Hepatic stellate cell (primary cell): ENCODE data around the gene PANK3.
A peak's percentile ranks its signal among the peaks of the same experiment; 100 is the strongest.
"Not testable (repeated sequence)": the region's sequence is repeated elsewhere in the genome, so short reads cannot be mapped to it uniquely, and the experiment has no call there.

ENCODE experiments used
- DNase-seq: peaks from one replicate; pipeline ENCODE4 v3.0.0; 2011; ENCODE audit warnings: low spot score

PANK3 gene

GRCh38 chr5:168592014-168592368 lies 12.8 kb upstream of the PANK3 start:
- no peak for DNase-seq

- no peak for DNase-seq
Measured at GRCh38 chr5:168591302-168592013, 12.3 kb upstream of the PANK3 start.

GRCh38 chr5:168590666-168591065 lies 11.5 kb upstream of the PANK3 start:
- DNase-seq = no peak

- no peak for DNase-seq
Measured at GRCh38 chr5:168587987-168588386, 8.8 kb upstream of the PANK3 start.

- no peak for DNase-seq
Measured at GRCh38 chr5:168585119-168585856, 6.1 kb upstream of the PANK3 start.

- no peak for DNase-seq
Measured at GRCh38 chr5:168583742-168584482, 4.7 kb upstream of the PANK3 start.

- DNase-seq = not testable (repeated sequence)
Measured at GRCh38 chr5:168580814-168581469, 1.8 kb upstream of the PANK3 start.

- no peak for DNase-seq
Measured at GRCh38 chr5:168580227-168580508, 1.0 kb upstream of the PANK3 start.

GRCh38 chr5:168579488-168580226 lies 489 bp upstream of the PANK3 start:
- peak; percentile 95 for DNase-seq

- peak; percentile 21 for DNase-seq
Measured at GRCh38 chr5:168578006-168578405, 1.2 kb downstream of the PANK3 start.

GRCh38 chr5:168575391-168576372 lies 3.5 kb downstream of the PANK3 start:
- DNase-seq = no peak

GRCh38 chr5:168574156-168574555 lies 5.0 kb downstream of the PANK3 start:
- DNase-seq = not testable (repeated sequence)

GRCh38 chr5:168573663-168574062 lies 5.5 kb downstream of the PANK3 start:
- DNase-seq = not testable (repeated sequence)

GRCh38 chr5:168570490-168571328 lies 8.5 kb downstream of the PANK3 start:
- no peak for DNase-seq

- DNase-seq = no peak
Measured at GRCh38 chr5:168568738-168569137, 10.4 kb downstream of the PANK3 start.

- DNase-seq = no peak
Measured at GRCh38 chr5:168563959-168564358, 15.2 kb downstream of the PANK3 start.

- no peak for DNase-seq
Measured at GRCh38 chr5:168562279-168562678, 16.9 kb downstream of the PANK3 start.

- no peak for DNase-seq
Measured at GRCh38 chr5:168557389-168557788, 21.8 kb downstream of the PANK3 start.

GRCh38 chr5:168553377-168554130 lies 25.6 kb downstream of the PANK3 start:
- DNase-seq = no peak
